Spleen (tissue), 7 donors: ENCODE data around the gene XRCC3.

Experiments
- POLR2A ChIP-seq, 3 donors: fragments of 450-650 bp; IDR thresholded peaks; one replicate each; pipeline ENCODE4 v1.5.1; 2017; ENCODE audit warnings: antibody characterized with exemption in 3 of 3, mild to moderate bottlenecking in 1 of 3
- POLR2AphosphoS5 ChIP-seq, 3 donors: sonication (generic); formaldehyde crosslinking; IDR thresholded peaks; one replicate each; pipeline ENCODE4 v1.5.1; 2017; ENCODE audit warnings: antibody characterized with exemption in 3 of 3
- TF ChIP-seq, protein P1 (sequence below), 11 experiments: fragments of 200-600 bp in 7 of 11; fragments of 450-650 bp in 4 of 11; sonication (generic) in 4 of 11; IDR thresholded peaks in 8 of 11; conservative IDR thresholded peaks in 3 of 11; 1 replicate in 7 of 11; 2 replicates in 4 of 11; pipeline versions ENCODE4 v1.4.0 to v1.8.0; 2016 to 2021; ENCODE audit warnings: antibody characterized with exemption in 11 of 11, inconsistent platforms in 4 of 11, mild to moderate bottlenecking in 1 of 11
- donor health status: DM: no; HTN: no; CAD: no; lungs with moderate emphysema.
- donor health status: DM: no; HTN: no; CAD: no.
- donor health status: DM: no; HTN: no; CAD: no.

- TF ChIP-seq, protein P1, sequence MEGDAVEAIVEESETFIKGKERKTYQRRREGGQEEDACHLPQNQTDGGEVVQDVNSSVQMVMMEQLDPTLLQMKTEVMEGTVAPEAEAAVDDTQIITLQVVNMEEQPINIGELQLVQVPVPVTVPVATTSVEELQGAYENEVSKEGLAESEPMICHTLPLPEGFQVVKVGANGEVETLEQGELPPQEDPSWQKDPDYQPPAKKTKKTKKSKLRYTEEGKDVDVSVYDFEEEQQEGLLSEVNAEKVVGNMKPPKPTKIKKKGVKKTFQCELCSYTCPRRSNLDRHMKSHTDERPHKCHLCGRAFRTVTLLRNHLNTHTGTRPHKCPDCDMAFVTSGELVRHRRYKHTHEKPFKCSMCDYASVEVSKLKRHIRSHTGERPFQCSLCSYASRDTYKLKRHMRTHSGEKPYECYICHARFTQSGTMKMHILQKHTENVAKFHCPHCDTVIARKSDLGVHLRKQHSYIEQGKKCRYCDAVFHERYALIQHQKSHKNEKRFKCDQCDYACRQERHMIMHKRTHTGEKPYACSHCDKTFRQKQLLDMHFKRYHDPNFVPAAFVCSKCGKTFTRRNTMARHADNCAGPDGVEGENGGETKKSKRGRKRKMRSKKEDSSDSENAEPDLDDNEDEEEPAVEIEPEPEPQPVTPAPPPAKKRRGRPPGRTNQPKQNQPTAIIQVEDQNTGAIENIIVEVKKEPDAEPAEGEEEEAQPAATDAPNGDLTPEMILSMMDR (IDR thresholded peaks at IDR 0.05 in 8 of 11, conservative IDR thresholded peaks at IDR 0.05 in 3 of 11), result no peak
- TF ChIP-seq POLR2A (IDR thresholded peaks at IDR 0.05), result no peak
- TF ChIP-seq POLR2AphosphoS5 (IDR thresholded peaks at IDR 0.05), result no peak
Observed at GRCh38 chr14:103697206-103697602, 18.0 kb downstream of the XRCC3 start.
